WTC11 (cell line): Measurements from ENCODE around the gene ITGAL.

Experiments used
- CREB1 ChIP-seq: sonication (generic); formaldehyde crosslinking; IDR thresholded peaks from 2 replicates; pipeline ENCODE4 v1.8.0; 2023; ENCODE audit warnings: mild to moderate bottlenecking, missing genetic modification reagents
- CTCF ChIP-seq: fragments of 200-600 bp; IDR thresholded peaks from 2 replicates; pipeline ENCODE4 v1.8.0; 2022; ENCODE audit warnings: antibody characterized with exemption
- IRF2 ChIP-seq: sonication (generic); formaldehyde crosslinking; IDR thresholded peaks from 2 replicates; pipeline ENCODE4 v1.8.0; 2022; ENCODE audit warnings: low read depth, missing genetic modification reagents, borderline replicate concordance
- MXD4 ChIP-seq: fragments of 250-450 bp; sonication (Bioruptor Pico); IDR thresholded peaks from 2 replicates; pipeline ENCODE4 v1.8.0; 2021; ENCODE audit warnings: mild to moderate bottlenecking, moderate library complexity, borderline replicate concordance
- USF2 ChIP-seq: sonication (generic); formaldehyde crosslinking; IDR thresholded peaks from 2 replicates; pipeline ENCODE4 v1.8.1; 2023; ENCODE audit warnings: mild to moderate bottlenecking, missing genetic modification reagents, moderate library complexity
- TF ChIP-seq, protein P1 (sequence below): sonication (generic); formaldehyde crosslinking; IDR thresholded peaks from 2 replicates; pipeline ENCODE4 v1.8.1; 2023; ENCODE audit warnings: mild to moderate bottlenecking, missing genetic modification reagents

GRCh38 chr16:30552956-30553355 lies 80.4 kb downstream of the ITGAL start:
- TF ChIP-seq IRF2 (CRISPR knock-in tag) = no peak
- TF ChIP-seq, protein P1, sequence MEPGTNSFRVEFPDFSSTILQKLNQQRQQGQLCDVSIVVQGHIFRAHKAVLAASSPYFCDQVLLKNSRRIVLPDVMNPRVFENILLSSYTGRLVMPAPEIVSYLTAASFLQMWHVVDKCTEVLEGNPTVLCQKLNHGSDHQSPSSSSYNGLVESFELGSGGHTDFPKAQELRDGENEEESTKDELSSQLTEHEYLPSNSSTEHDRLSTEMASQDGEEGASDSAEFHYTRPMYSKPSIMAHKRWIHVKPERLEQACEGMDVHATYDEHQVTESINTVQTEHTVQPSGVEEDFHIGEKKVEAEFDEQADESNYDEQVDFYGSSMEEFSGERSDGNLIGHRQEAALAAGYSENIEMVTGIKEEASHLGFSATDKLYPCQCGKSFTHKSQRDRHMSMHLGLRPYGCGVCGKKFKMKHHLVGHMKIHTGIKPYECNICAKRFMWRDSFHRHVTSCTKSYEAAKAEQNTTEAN = no peak
- no peak for TF ChIP-seq CTCF
- no peak for TF ChIP-seq CREB1 (CRISPR knock-in tag)
- TF ChIP-seq MXD4 (CRISPR knock-in tag) = no peak
- no peak for TF ChIP-seq USF2 (CRISPR knock-in tag)
